Adrenal gland (tissue), 5 donors: Measurements from ENCODE around the gene ARHGAP32.

Experiments used
- CTCF ChIP-seq, 6 experiments: fragments of 450-650 bp in 4 of 6; fragments of 200-600 bp in 2 of 6; sonication (generic) in 1 of 6; IDR thresholded peaks; 1 replicate in 5 of 6; 2 replicates in 1 of 6; pipeline versions ENCODE4 v1.5.1 to v1.8.0; 2016 to 2021; ENCODE audit warnings: antibody characterized with exemption in 6 of 6, mild to moderate bottlenecking in 2 of 6, moderate library complexity in 1 of 6
- POLR2A ChIP-seq, 2 donors: fragments of 450-650 bp; IDR thresholded peaks; one replicate each; pipeline ENCODE4 v1.6.1; 2017; ENCODE audit warnings: antibody characterized with exemption in 2 of 2, mild to moderate bottlenecking in 2 of 2, moderate library complexity in 1 of 2
- donor health status: DM: no; HTN: no; CAD: no.

GRCh38 chr11:129034001-129034400, 158.1 kb downstream of the ARHGAP32 start:
- TF ChIP-seq CTCF (IDR thresholded peaks at IDR 0.05), result no peak
- TF ChIP-seq POLR2A (IDR thresholded peaks at IDR 0.05), result no peak
